GM19193 (cell line): ENCODE measurements around the gene GMPPB.
A peak's percentile ranks its signal among the peaks of the same experiment; 100 is the strongest.

Experiments used
- POLR2A ChIP-seq: IDR thresholded peaks from 4 replicates; pipeline ENCODE4 v1.6.1; 2011; ENCODE audit not compliant: insufficient read depth, insufficient read length; ENCODE audit errors: extremely low read depth

GMPPB gene

DNA sequence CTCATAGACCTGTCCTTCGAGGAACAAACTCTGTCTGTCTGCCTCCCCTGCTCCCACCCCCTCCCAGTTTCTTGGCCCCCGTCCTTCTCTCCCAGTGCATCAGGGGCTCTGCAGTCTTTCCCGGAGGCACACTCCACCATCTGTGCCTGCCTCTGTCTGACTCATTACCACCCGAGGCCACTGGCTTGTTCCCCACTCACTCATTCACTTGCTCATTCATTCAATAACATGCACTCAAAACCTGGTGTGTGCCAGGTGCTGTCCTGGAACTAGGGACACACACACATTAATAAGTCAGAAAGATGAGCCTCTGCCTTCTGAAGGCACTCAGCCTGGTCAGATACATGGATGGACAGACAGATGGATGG lies 16.7 kb downstream of the GMPPB start:
- no peak for TF ChIP-seq POLR2A

- TF ChIP-seq POLR2A, result no peak
Observed at GRCh38 chr3:49706456-49707112, 17.2 kb downstream of the GMPPB start.

DNA sequence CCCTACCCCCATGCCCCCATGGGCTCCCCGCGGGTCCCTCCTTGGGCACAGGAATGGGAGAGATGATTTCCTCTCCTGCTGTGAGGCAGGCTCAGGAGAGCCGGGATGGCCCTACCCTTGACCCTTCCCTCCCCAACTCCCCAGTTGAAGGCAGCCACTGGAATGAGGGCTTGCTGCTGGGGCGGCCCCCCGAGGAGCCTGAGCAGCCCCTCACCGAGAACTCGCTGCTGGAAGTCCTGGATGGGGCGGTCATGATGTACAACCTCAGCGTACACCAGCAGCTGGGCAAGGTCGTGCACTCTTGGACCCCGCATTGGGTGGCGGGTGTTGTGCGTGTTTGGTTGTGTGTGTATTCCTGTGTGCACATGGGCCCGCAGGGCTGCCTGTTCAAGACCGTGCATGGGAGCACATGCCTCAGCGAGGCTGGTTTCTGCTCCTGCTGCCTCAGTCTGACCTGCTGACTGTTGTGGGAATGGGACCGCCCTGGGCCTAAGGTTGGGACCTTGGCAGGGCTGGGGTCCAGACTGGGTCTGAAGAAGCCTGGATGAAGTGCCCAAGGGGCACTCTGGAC lies 18.3 kb downstream of the GMPPB start:
- TF ChIP-seq POLR2A, result no peak

- no peak for TF ChIP-seq POLR2A
Observed at GRCh38 chr3:49704629-49705028, 19.1 kb downstream of the GMPPB start.

DNA sequence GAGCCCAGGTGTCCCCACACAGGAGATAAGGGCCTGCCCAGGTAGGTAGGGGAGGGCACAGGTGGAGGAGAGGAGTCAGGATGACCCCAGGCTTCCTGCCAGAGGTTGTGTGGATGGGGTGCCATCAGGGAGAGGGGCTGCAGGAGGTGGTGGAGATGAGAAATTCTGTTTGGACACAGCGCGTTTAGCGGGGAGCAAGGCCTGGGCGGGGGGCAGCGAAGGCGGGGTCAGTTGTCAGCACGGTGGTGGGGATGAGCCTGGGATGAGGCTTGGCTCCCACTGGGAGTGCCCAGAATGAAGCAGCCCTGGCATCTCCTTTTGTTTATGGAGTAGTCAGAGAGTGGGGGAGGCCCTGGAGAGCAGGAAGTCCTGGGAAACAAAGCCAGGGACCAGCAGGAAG lies 19.8 kb downstream of the GMPPB start:
- TF ChIP-seq POLR2A, result no peak

- no peak for TF ChIP-seq POLR2A
Observed at GRCh38 chr3:49703443-49703927, 20.3 kb downstream of the GMPPB start.

GRCh38 chr3:49702672-49703071 lies 21.1 kb downstream of the GMPPB start:
- TF ChIP-seq POLR2A, result no peak

DNA sequence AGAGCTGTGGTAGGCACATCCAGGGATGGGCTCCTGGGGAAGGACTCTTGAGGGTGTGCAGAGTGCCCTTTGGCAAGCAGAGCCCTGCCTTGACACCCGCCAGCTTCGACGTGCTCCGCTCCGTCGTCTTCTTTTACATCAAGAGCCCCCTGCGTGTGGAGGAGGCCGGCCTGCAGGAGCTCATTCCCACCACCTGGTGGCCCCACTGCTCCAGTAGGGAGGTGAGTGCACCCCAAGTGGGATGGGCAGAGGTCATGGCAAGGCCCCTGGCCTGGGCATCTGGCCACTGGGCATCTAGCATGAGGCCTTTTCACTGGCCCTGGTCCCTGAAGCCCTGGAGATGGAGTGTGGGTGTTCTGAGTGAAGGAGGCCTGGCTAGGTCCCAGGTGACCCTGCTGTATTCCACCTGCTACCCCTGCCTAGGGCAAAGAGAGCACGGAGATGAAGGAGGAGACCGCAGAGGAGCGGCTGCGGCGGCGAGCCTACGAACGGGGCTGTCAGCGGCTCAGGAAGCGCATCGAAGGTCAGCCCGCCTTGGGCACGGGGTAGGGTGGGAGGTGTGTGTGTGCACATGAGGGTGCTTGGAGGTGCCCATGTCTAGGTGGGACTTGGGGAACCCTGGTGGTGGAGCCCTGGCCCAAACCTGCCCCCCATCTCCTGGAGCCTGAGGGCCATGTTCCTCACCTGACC lies 22.2 kb downstream of the GMPPB start:
- TF ChIP-seq POLR2A, result no peak

DNA sequence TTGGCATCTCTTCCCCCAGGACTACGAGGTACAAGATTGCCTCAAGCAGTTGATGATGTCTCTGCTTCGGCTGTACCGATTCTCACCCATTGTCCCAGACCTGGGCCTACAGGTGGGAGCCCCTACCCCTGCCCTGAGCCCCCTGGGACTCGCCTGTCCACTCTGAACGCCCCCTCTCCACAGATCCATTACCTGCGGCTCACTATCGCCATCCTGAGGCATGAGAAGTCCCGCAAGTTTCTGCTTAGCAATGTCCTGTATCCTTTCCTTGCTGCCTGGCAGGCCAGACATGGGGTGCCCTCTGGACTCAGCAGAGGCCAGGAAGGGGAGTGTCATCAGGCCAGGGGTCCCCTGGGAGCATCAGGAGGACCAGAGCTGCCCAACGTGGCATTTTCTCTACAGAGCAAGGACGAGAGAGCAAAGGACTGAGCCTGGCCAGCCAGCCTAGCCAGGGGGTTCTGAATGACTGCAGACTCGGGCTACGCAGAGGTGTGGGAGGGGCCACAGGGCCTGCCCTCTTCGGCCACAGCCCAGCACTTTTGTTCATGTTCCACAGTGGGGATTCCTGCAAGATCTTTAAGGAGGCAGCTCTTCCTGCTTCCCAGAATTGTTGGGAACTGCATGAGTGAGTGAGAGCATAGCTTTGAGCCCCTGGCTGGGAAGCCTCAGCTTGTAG lies 23.2 kb downstream of the GMPPB start:
- no peak for TF ChIP-seq POLR2A

GRCh38 chr3:49700014-49700413 lies 23.7 kb downstream of the GMPPB start:
- TF ChIP-seq POLR2A, result no peak

GRCh38 chr3:49699281-49699979 lies 24.3 kb downstream of the GMPPB start:
- TF ChIP-seq POLR2A, result no peak

DNA sequence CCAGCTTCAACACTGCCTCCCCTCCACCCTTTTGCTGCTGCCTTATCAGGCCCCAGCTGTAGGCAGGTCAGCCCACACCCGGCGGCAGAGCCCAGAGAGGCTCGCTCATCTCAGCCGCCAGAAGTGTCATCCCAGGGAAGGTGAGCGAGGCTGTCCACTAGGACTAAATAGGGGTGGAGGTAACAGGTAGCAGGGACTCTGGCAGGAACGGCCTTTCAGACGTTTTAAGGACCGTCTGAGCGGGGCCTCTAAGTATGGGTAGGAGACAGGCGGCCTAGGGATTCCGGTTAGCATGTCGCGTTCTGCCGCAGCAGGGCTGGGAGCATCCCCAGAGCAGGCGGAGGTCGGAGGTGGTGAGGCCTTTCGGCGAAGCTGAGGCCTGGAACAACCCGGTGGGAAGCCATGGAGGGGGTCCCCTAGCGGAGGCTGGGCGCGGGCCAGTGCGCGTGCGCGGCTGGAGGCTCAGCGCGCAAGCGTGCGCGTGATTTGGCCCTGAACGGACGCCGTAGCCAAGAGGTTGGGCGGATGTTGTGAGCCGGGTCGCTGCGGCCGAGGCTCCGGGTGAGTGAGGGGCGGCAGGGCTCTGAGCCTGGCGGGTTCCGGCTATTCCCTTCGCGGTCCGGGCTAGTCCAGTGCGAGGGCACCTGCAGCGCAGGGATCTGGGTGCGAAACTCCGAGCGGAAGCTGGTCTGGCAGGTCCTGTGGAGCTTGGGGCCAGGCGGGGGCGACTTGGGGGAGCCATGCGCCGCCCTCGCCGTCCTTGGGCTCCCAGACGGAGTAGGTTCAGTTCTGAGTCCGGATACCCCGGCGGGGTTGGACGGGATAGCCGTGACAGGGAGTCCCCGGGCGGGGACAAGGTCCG lies 34.5 kb downstream of the GMPPB start, which contains the start of the genes MST1 and RNF123:
MST1 (minus strand) TSS at position 429 of the 862 bp plus-strand sequence. CDS start 783 bp downstream, outside the sequence.
RNF123 (plus strand) TSS at position 512 of the 862 bp plus-strand sequence. CDS start 1,609 bp downstream, outside the sequence.
- peak; percentile 71 for TF ChIP-seq POLR2A

- no peak for TF ChIP-seq POLR2A
Observed at GRCh38 chr3:49683162-49683561, 40.6 kb downstream of the GMPPB start.

DNA sequence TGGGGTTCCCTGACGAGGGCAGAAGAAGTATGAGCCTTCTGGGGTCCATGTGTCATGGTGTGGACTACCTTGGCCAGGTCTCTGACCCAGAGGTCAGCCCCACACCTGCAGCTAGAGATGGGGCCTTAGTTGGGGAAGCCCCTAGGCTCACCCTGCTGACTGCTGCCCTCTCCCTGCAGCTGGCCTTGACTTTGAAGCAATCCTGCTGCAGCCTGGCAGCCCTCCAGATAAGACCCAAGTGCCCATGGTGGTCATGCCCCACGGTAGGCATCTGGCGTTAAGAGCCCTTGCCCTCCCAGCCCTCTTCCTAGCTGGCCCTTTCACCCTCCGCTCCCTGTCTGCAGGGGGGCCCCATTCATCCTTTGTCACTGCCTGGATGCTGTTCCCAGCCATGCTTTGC lies 42.2 kb downstream of the GMPPB start:
- TF ChIP-seq POLR2A, result no peak

DNA sequence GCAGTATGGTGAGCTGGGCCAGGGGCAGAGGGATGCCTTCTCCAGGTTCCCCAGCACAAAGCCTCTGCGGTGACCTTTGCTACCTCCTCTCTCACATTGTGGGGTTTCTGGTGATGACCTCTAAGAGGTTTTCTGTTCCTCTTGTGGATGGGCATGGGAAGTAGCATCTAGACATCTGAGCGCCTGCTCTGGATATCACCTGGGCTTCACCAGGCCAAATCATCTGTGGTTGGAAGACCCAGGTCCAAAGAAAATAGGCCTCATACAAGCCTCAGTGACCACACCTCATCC lies 42.6 kb downstream of the GMPPB start:
- no peak for TF ChIP-seq POLR2A
